Measurements from ENCODE around the gene INPP4B. TPM values are rescaled to one million over a fixed set of nuclear protein-coding genes. Genes with fewer than 3 reads are reported as not detected.

Gene INPP4B
- total RNA-seq, 1 donor, result 54.2 TPM

DNA sequence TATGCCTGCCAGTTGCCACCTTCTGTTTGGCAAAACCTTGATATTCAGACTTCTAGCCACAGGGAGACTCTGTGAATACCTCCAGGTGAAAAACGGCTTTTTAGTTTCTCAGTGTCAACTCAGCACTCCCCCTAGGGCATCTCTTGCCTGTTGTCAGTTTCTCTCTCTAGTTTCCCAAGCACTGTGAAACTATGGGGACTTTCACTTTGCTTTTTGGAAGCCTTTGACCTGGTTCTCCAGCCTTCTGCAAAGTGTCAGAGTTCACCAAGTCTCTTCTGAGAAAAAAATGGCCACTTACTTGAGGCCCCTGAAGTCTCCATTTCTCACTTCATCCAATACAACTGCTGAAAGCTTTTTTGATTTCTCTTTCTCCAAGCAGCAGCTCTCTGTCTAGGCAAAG, 521.5 kb downstream of the INPP4B start:
- no peak for DNase-seq (ENCODE audit: low read depth)
- TF ChIP-seq, protein P1, sequence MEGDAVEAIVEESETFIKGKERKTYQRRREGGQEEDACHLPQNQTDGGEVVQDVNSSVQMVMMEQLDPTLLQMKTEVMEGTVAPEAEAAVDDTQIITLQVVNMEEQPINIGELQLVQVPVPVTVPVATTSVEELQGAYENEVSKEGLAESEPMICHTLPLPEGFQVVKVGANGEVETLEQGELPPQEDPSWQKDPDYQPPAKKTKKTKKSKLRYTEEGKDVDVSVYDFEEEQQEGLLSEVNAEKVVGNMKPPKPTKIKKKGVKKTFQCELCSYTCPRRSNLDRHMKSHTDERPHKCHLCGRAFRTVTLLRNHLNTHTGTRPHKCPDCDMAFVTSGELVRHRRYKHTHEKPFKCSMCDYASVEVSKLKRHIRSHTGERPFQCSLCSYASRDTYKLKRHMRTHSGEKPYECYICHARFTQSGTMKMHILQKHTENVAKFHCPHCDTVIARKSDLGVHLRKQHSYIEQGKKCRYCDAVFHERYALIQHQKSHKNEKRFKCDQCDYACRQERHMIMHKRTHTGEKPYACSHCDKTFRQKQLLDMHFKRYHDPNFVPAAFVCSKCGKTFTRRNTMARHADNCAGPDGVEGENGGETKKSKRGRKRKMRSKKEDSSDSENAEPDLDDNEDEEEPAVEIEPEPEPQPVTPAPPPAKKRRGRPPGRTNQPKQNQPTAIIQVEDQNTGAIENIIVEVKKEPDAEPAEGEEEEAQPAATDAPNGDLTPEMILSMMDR (IDR thresholded peaks at IDR 0.05; ENCODE audit: insufficient read depth, low read length), result no peak
- H3K4me3 ChIP-seq (ENCODE audit: low read depth, low read length), result no peak overlapping the region

DNA sequence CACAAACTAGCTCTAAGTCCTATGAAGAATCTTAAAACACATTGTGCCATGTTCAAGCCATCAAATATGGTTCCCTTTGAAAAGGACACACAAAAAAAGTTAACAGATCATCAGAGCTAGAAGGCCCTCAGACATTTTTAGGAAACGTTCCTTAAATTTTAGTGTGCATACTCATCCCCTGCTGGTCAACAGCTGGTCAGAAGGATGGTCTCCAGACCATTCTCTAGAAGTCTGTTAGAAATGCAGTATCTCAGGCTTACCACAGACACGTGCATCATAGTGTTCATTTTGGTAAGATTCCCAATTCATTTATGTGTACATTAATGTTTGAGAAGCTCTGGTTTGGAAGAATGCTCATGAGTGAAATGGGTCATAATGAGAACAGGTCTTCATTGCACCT, 523.1 kb downstream of the INPP4B start:
- TF ChIP-seq, protein P1 (IDR thresholded peaks at IDR 0.05; ENCODE audit: insufficient read depth, low read length), result no peak
- no peak for DNase-seq (ENCODE audit: low read depth)
- no peak overlapping the region for H3K4me3 ChIP-seq (ENCODE audit: low read depth, low read length)

DNA sequence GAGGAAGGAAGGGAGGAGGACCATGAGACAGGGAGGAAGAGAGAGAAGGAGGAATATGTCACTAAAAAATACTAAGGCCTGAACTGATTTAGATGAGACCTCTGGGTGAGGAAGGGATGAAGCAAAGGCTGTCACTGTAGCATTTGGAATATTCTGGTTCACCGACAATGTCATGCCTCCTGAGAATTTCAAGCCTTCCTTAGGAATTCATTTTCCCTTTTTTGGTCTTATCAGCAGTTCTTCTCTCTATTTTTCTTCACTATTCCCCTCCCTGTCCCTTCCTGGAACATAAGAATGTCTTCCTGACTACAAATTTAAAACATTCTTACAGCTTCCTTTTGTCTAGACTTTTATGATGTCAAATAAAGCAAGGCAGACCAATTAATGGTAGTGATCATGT, 527.8 kb downstream of the INPP4B start:
- no peak overlapping the region for H3K4me3 ChIP-seq (ENCODE audit: low read depth, low read length)
- no peak for DNase-seq (ENCODE audit: low read depth)
- TF ChIP-seq, protein P1 (IDR thresholded peaks at IDR 0.05; ENCODE audit: insufficient read depth, low read length), result no peak

DNA sequence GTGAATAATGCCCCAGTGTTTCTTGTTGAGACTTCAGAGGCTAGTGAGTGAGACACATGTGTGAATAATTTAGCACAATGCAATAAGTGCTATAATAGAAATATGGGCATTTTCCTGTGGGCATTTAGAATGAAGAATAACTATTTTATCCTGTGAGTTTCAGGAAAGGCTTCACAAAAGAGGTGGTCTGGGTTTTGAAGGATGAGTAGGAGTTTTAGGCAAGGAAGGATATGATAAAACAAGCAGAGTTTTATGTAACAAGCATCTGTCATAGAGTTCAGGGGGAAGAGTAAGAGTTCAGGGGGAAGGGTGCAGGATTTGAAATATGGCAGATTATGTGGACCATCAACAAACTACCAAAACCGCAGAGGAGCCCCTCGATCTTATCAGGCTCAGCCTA, 529.2 kb downstream of the INPP4B start:
- no peak overlapping the region for H3K4me3 ChIP-seq (ENCODE audit: low read depth, low read length)
- TF ChIP-seq, protein P1 (IDR thresholded peaks at IDR 0.05; ENCODE audit: insufficient read depth, low read length), result no peak
- no peak for DNase-seq (ENCODE audit: low read depth)

DNA sequence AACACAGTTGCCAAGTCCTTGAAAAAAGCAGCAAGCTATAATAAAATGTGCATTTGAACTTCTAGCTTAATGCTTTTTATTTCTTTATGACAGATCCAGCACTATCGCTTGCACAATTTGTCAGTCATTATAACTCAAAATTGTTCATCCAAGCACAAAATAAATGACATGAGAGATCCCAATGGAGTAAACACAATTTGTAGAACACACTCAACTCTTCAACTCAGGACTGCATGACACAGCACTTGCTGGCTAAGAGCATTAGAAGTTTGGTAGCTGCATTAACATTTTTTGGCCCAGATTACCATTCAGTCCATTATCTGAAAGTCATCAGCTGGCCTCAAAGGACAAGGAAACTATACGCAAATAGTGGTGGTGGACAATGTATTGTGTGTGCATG, 530.1 kb downstream of the INPP4B start:
- no peak for DNase-seq (ENCODE audit: low read depth)
- H3K4me3 ChIP-seq (ENCODE audit: low read depth, low read length), result no peak overlapping the region
- TF ChIP-seq, protein P1 (IDR thresholded peaks at IDR 0.05; ENCODE audit: insufficient read depth, low read length), result no peak

DNA sequence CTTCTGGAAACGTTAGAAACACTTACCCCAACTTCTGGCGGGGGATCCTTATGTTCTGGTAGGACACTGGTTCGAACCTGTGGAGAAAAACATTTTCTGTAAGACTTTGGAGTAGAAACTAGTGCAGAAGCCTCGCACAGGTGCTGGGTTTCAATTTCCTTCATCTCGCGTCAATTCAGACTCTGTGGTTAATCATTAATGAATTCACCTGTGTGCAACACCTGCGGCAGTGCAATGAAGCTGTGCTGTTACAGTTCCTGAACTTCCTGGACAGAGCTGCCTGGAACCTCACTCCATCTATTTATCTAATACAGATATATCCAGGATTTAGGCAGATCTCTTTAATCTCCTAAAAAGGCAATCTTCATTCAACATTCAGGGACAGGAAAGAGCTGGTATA, 531.4 kb downstream of the INPP4B start:
- no peak for DNase-seq (ENCODE audit: low read depth)
- TF ChIP-seq, protein P1 (IDR thresholded peaks at IDR 0.05; ENCODE audit: insufficient read depth, low read length), result no peak
- no peak overlapping the region for H3K4me3 ChIP-seq (ENCODE audit: low read depth, low read length)

DNA sequence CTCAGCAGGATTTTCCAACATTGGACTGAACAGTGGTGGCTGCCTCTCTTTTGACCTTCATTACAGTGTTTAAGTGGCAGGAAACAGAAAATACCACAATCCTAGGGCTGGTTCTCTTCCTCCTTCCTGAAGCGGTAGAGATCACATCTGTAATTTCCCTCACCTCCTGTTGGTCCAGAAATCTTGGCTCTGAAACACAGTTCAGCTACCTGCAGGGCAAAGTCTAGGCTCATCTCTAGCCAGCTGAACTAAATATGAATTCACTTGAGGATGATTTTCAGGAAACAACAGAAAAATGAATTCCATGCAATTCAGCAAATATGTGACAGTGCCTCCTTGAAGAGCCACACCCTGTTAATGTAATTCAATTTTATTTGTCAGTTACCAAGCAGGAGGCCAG, 531.9 kb downstream of the INPP4B start:
- TF ChIP-seq, protein P1 (IDR thresholded peaks at IDR 0.05; ENCODE audit: insufficient read depth, low read length), result no peak
- no peak overlapping the region for H3K4me3 ChIP-seq (ENCODE audit: low read depth, low read length)
- no peak for DNase-seq (ENCODE audit: low read depth)
